AG09319 (cell line): ENCODE measurements around the gene KCNIP2.

ENCODE experiments used
- DNase-seq: peaks from one replicate; pipeline ENCODE4 v3.0.0-alpha.2; 2010; ENCODE audit warnings: low read depth; ENCODE audit errors: extremely low read depth
- TF ChIP-seq, protein P1 (sequence below): IDR thresholded peaks from 2 replicates; pipeline ENCODE4 v1.5.1; 2011; ENCODE audit warnings: low read depth, mild to moderate bottlenecking, inconsistent platforms, low read length, moderate library complexity

The KCNIP2 gene

DNA sequence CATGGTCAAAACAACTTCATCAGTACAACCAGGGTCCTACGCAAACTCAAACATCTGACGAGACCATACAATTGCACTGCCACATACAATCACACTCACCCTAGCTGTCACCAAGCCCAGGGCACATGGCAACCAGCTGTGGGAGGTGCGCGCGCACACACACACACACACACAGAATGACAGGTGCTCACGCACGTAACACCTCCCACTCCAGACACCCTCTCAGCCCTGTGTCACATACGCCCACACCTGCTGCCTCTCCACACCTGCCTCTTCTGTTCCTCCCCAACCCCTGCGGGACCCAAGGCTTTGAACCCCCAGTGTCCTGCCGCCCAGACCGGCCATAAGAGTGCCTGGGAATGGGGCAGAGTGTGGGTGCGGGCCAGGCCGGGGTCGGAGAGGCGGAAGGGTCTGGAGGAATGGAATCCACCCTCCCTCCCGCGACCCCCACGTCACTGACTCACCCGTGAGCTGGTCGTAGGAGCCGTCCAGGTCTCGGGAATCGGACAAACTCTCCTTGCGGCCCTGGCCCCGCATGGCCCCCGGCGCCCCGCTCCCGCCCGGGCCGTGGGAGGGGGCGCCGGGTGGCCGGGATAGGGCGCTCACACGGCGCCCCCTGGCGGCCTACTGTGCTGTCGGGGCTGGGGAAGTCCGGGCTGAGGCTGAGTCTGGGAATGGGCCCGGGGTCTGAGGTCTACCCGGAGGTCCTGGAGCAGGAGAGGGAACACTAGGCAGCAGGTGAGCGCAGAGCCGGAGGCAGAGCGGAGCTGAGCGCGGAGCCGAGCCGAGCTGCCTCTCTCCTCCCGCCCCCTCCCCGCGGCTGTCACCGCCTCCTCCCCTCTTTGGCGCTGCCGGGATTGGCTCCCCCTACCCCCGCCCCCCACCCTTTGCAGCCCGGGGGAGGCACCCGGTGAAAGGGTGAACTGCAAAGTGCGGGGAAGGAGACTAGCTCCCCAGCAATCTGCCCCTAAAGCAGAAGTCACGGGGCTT is at the start of gene KCNIP2:
Gene KCNIP2, minus strand, starts transcription at position 769 of the 990 bp plus-strand sequence. Its CDS starts 232 bp downstream, at position 537.
- DNase-seq = no peak
- TF ChIP-seq, protein P1, sequence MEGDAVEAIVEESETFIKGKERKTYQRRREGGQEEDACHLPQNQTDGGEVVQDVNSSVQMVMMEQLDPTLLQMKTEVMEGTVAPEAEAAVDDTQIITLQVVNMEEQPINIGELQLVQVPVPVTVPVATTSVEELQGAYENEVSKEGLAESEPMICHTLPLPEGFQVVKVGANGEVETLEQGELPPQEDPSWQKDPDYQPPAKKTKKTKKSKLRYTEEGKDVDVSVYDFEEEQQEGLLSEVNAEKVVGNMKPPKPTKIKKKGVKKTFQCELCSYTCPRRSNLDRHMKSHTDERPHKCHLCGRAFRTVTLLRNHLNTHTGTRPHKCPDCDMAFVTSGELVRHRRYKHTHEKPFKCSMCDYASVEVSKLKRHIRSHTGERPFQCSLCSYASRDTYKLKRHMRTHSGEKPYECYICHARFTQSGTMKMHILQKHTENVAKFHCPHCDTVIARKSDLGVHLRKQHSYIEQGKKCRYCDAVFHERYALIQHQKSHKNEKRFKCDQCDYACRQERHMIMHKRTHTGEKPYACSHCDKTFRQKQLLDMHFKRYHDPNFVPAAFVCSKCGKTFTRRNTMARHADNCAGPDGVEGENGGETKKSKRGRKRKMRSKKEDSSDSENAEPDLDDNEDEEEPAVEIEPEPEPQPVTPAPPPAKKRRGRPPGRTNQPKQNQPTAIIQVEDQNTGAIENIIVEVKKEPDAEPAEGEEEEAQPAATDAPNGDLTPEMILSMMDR = peak; percentile 21

DNA sequence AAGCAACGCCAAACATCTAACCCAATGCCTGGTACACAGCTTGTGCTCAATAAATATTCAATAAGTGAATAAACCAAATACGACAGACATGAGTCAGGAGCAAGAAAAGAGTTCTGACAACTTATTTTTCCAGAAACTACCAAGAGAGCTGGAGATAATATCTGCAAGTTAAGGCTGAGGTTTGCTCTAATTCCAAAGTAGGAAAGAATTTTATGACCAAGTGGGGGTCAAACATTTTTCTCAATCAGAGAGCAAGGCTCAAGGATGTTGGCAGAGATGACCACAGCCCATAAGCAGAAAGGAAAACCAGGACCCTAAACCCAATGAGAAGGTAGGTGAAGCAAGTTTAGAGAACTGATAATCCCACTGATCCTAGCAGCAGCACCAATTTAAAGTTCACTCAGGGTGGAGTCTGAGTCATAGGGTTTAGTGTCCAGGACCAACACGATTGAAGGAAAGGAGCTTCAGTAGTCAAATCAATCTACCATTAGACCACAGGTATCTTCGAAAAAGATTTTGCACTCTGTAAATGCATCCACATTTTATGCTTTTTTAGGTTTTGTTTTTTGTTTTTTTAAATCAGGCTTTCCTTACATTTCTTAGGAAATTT is 49.3 kb upstream of the KCNIP2 start:
- DNase-seq = no peak
- TF ChIP-seq, protein P1 = no peak

DNA sequence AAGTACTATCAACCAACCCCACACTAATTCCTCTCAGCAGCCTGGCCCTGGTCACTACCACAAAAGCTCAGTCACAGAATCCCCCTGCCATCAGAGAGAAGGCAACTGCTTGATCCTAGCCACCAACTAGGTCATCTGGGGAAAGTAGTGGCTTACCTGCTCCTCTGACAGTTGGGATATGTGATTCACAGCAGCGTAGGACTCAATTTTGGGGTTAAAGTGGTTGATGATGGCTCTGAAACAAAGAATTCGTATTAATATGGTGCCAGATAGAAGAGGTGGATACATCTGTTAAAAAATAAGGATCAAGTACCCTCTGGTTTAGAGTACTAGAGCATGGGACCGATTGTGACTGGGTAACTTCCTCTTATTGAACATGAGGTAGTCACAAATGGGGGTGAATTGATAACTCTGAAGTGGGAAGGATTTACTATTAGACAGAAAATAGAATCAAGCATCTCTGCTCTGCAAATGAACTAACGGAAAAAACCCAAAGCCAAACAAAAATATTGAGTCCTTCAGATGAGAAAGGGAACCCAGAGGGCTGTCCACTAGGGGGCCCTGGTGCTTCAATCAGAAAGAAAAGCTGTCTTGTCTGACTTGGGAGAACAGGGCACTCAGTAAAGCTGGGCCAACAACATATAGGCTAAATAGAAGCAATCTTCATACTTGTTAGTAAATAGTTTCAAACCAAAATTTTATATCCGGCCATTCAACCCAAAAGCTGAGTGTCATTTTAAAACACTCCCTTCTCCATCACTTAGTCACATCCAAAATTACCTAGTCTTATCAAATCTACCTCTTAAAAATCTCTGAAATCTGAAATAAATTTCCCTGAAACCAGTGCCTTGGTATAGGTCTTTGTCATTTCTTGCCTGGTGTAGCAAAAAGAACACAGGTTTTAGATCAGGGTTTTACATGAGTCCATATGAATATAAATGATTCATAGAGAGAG is 45.9 kb upstream of the KCNIP2 start:
- DNase-seq = peak; percentile 61
- TF ChIP-seq, protein P1 = peak; percentile 94

DNA sequence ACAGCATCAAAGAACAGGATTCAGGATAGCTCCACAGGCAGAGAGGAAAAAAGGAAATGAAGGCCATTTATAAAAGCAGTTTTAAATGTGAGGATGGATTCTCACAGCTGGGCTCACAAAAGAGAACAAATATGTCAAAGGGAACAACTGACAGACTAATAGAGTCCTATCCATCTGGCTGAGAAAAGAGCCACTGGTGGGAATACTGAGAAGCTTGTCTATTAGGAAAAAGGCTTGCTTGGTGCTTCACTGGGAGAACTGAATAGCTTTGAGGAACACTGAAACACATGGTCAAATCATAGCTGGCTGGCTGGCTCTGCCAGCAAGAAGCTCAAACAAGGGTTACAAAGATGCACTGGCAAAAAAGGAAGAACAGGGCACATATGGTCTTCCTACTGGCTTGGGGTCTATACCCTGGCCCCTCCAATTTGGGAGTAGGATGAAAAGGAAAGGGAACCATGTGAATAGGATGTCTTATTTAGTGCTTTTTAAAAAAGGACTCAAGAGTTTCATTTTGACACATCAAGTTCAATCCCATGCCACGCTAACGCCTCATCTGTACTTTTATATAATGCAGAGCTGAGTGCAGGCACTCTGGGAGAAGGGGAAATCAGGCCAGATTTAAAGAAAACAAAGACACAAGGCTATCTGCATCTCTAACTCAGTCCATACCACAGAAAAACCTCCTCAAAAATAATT is 44.8 kb upstream of the KCNIP2 start:
- no peak for DNase-seq
- TF ChIP-seq, protein P1 = no peak

DNA sequence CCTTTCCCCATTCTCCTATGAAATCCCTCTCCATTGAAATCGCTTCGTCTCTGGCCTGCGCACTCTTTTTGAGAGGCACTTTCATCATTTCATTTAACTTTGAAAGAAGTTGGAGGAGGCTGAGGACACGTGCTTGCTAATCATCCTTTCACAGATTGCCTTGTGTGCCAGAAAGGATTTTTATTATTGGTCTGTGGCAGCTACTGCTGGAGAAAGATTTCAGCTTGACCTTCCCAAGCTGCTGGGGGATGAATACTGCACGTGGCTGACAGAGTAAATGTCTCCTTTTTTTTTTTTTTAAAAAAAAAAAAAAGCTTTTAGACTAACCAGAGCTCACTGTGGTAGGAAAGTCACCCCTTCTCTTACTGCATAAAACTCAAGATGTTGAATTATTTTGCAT is 44.2 kb upstream of the KCNIP2 start:
- DNase-seq = no peak
- TF ChIP-seq, protein P1 = no peak

DNA sequence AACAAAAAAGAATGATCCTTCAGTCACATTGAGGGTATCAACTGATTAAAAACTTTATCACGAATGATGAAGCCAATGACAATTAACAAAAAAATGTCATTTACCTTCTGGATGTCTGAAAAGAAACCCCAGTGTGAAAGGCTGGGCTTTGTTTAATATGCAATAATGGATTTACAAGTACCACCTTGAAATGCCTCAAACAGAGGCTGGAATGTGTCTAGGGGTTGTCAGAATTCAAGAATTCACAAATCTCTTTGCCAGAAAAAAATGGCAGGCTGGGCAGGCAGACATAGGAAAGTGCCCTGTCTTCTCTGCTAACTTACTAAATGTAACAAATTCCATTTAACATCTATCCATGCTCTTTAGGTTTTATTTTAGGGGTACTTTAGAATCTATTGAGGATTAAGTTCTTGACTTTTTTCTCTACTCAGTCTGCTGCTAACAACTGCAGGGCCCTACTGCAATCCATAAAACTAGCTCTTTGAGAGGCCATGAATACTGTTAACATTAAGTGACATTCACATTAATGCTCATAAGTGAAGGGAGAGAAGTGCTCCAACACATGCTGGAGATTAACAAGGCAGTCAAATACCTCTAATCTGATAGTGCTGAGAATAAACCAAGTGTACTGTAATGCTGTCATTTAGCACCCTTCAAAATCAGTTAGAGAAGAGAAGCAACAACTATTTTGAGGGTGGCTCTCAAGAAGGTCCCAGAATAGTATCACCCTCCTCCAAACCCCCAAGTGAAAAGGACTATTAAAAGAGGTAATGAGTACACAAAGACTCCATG is 43.1 kb upstream of the KCNIP2 start:
- DNase-seq = no peak
- TF ChIP-seq, protein P1 = no peak
